ENCODE results near the gene SLC37A2. TPM values are rescaled to one million over a fixed set of nuclear protein-coding genes. Genes with fewer than 3 reads are reported as not detected.

Gene SLC37A2
- total RNA-seq, 6 experiments from 2014 or later, result 1.7 to 4.5 (median 3.7) TPM

DNA sequence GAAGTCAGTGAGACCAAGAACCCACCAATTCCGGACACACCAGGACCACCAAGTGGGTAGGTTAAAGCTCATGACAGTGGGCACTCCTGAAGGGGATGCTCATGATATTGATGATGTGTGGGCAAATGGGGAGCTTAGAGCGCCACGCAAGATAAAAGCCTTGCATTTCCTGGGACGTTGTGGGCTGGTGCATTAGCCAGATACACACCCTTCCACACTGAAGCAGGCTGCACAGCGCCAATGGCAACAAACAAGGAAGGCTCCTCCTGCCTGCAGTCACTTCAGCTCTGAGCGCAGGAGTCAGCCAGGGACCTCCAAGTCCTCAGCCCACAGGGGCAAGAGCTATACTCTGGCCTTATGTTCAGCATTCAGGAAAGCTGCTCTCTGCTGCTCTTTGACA is 27.7 kb downstream of the SLC37A2 start:
- H3K9me3 Mint-ChIP-seq, result no peaks in the 10 kb centered on the region
- H3K36me3 Mint-ChIP-seq (ENCODE audit: low read depth), result peaks cover 6% of the 10 kb centered on the region; the same call in 1 of the 2 replicates
- peaks cover 21% of the 10 kb centered on the region for H3K4me1 Mint-ChIP-seq (ENCODE audit: low read depth)
- DNase-seq, result no peak
- H3K4me3 Mint-ChIP-seq, result no peak overlapping the region
- peak overlapping the region; percentile 76; the same call in 1 of the 2 replicates for H3K27ac Mint-ChIP-seq
- no peak for TF ChIP-seq CTCF (IDR thresholded peaks at IDR 0.05)
- no peaks in the 10 kb centered on the region; the same call in none of the 2 replicates for H3K27me3 Mint-ChIP-seq (ENCODE audit: insufficient read depth)

DNA sequence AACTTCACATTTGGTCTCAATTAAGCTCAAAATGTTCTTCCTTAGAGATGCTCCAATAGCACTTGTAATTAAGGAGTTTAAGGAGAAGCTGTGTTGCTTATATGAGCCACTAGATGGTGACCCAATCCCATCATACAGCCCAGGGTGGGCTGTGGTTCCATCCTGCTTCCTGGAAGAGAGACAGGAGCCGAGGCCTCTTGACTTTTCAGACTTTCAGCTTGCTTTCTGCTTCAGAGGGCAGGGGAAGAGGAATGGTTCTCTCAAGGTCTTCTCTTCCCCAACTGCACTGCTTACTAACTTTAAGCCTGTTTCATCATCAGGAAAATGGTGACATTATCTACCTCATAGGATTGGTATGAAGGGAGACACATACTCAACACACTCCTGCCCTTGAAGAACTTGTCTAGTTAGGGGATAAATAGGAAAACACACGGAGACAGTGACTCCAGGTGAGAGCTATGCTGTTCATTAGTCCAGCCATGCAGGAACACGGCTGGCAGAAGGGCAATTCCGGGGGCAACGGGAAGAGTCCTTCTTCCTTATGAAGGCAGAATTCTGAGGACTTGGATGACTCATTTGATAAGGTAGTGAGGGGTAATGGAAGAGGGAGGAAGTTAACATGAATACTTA is 28.3 kb downstream of the SLC37A2 start:
- no peaks in the 10 kb centered on the region; the same call in none of the 2 replicates for H3K27me3 Mint-ChIP-seq (ENCODE audit: insufficient read depth)
- TF ChIP-seq CTCF (IDR thresholded peaks at IDR 0.05), result peak; percentile 81
- no peaks in the 10 kb centered on the region for H3K9me3 Mint-ChIP-seq
- H3K27ac Mint-ChIP-seq, result peak overlapping the region; percentile 76
- peaks cover 2% of the 10 kb centered on the region; the same call in 1 of the 2 replicates for H3K36me3 Mint-ChIP-seq (ENCODE audit: low read depth)
- peak overlapping the region; percentile 3; the same call in 1 of the 2 replicates for H3K4me3 Mint-ChIP-seq
- peak; percentile 57 for DNase-seq
- peaks cover 21% of the 10 kb centered on the region for H3K4me1 Mint-ChIP-seq (ENCODE audit: low read depth)

DNA sequence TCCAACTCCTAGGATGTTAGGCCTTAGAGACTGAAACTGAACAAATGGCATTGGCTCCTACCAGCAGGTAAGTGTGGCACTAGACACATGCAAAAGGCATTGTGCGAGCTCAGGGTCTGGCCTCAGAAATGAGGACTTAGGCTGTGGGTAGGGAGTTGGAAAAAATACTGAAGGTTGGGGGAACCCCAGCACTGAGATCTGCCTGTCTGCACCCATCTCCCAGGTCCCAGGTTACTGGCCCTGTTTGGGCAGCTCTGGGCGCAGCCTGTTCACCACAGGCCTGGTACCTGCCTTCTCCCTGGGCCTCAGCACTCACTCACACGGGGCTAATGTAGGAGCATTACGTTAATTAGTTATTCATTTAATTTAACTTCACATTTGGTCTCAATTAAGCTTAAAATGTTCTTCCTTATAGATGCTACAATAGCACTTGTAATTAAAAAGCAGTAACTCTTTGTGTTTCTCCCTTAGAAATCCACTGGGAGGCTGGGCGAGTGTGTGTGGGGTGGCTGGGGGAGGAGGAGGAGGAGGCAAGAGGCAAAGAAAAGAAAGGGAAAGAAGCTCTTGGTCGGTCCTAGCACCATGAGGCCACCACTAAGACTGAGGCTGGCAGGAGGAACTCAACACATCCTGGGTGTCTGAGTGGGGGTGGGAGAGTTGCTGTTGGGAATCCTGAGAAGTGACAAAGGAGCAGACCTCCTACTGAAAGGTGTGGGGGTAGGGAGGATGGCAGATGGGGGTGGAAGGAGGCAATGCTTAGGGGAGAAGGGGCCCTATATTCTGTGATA is 29.0 kb downstream of the SLC37A2 start:
- TF ChIP-seq CTCF (IDR thresholded peaks at IDR 0.05), result no peak
- Mint-ChIP-seq H3K27me3 (ENCODE audit: insufficient read depth) (no peaks in the 10 kb centered on the region; the same call in none of the 2 replicates), H3K4me3 (no peak overlapping the region), H3K9me3 (no peaks in the 10 kb centered on the region), H3K27ac (peak overlapping the region; percentile 76; the same call in 1 of the 2 replicates), H3K4me1 (ENCODE audit: low read depth) (peaks cover 21% of the 10 kb centered on the region), H3K36me3 (ENCODE audit: low read depth) (peaks cover 6% of the 10 kb centered on the region; the same call in 1 of the 2 replicates)
- DNase-seq, result no peak

DNA sequence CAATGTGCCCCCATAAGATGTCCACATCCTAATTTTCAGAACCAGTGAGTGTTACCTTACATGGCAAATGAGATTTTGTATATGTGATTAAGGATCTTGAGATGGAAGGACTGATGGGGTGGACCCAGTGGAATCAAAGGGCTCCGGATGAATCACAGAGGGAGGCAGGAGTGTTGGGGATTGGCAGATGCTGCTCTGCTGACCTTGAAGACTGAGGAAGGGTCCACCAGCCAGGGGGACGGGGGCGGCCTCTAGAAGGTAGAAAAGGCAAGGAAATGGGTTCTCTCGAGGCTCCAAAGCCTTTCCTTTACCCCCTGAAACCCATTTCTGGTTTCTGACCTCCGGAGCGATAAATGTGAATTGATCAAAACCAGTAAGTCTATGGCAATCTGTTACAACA is 29.6 kb downstream of the SLC37A2 start:
- H3K9me3 Mint-ChIP-seq, result no peaks in the 10 kb centered on the region
- H3K27me3 Mint-ChIP-seq (ENCODE audit: insufficient read depth), result no peaks in the 10 kb centered on the region; the same call in none of the 2 replicates
- TF ChIP-seq CTCF (IDR thresholded peaks at IDR 0.05), result no peak
- no peak overlapping the region for H3K27ac Mint-ChIP-seq
- H3K4me3 Mint-ChIP-seq, result no peak overlapping the region
- DNase-seq, result no peak
- peaks cover 6% of the 10 kb centered on the region; the same call in 1 of the 2 replicates for H3K36me3 Mint-ChIP-seq (ENCODE audit: low read depth)
- peaks cover 21% of the 10 kb centered on the region for H3K4me1 Mint-ChIP-seq (ENCODE audit: low read depth)

- Mint-ChIP-seq H3K4me3 (no peak overlapping the region), H3K36me3 (ENCODE audit: low read depth) (peaks cover 6% of the 10 kb centered on the region; the same call in 1 of the 2 replicates), H3K9me3 (no peaks in the 10 kb centered on the region), H3K27ac (no peak overlapping the region), H3K4me1 (ENCODE audit: low read depth) (peaks cover 21% of the 10 kb centered on the region), H3K27me3 (ENCODE audit: insufficient read depth) (no peaks in the 10 kb centered on the region; the same call in none of the 2 replicates)
- no peak for TF ChIP-seq CTCF (IDR thresholded peaks at IDR 0.05)
- no peak for DNase-seq
Observed at GRCh38 chr11:125093502-125093901, 30.4 kb downstream of the SLC37A2 start.
